Type B pancreatic cell (in vitro differentiated cells): Measurements from ENCODE around the gene CPLX1. TPM values are rescaled to one million over a fixed set of nuclear protein-coding genes. Genes with fewer than 3 reads are reported as not detected.
A peak's percentile ranks its signal among the peaks of the same experiment; 100 is the strongest.
"Not testable (repeated sequence)": the region's sequence is repeated elsewhere in the genome, so short reads cannot be mapped to it uniquely, and the experiment has no call there.

Experiments used
- DNase-seq: peaks from one replicate; pipeline ENCODE4 v3.0.0; 2021; ENCODE audit warnings: mixed read lengths; ENCODE audit not compliant: unreplicated experiment; ENCODE audit errors: extremely low spot score
- H3K27ac Mint-ChIP-seq: 2 replicates; pipeline ENCODE4 v1.8.0; 2021; ENCODE audit warnings: mild to moderate bottlenecking, mixed read lengths
- H3K27me3 Mint-ChIP-seq: 2 replicates; pipeline ENCODE4 v1.8.0; 2021; ENCODE audit warnings: mixed read lengths
- H3K36me3 Mint-ChIP-seq: 2 replicates; pipeline ENCODE4 v1.8.0; 2021; ENCODE audit warnings: mixed read lengths
- H3K4me1 Mint-ChIP-seq: one replicate; pipeline ENCODE4 v1.8.0; 2021; ENCODE audit warnings: mixed read lengths; ENCODE audit not compliant: unreplicated experiment
- H3K4me3 Mint-ChIP-seq: 2 replicates; pipeline ENCODE4 v1.8.0; 2021; ENCODE audit warnings: mild to moderate bottlenecking, mixed read lengths
- H3K9me3 Mint-ChIP-seq: 2 replicates; pipeline ENCODE4 v1.8.0; 2021; ENCODE audit warnings: mixed read lengths
- CTCF ChIP-seq: fragments of 200-600 bp; sonication (generic); conservative IDR thresholded peaks from 2 replicates; pipeline ENCODE4 v1.5.0; 2021; ENCODE audit warnings: antibody characterized with exemption, mild to moderate bottlenecking
- total RNA-seq: library from RNA; stranded (reverse); gene quantifications from 2 replicates; pipeline ENCODE4 v1.2.1, GENCODE V29; 2021; ENCODE audit warnings: low replicate concordance

CPLX1 gene
- total RNA-seq, 1 donor from 2014 or later = 5.6 TPM

- DNase-seq = no peak
- no peak for TF ChIP-seq CTCF
- peak overlapping the region; percentile 46 for H3K4me3 Mint-ChIP-seq
- H3K27me3 Mint-ChIP-seq = no peaks in the 10 kb centered on the region
- peaks cover 51% of the 10 kb centered on the region for H3K36me3 Mint-ChIP-seq
- H3K4me1 Mint-ChIP-seq = peaks cover 22% of the 10 kb centered on the region
- H3K9me3 Mint-ChIP-seq = no peaks in the 10 kb centered on the region
- H3K27ac Mint-ChIP-seq = no peak overlapping the region
Measured at GRCh38 chr4:776743-777441, 49.0 kb downstream of the CPLX1 start.

GRCh38 chr4:775485-775884 lies 50.4 kb downstream of the CPLX1 start:
- not testable (repeated sequence) for DNase-seq
- peaks cover 20% of the 10 kb centered on the region for H3K4me1 Mint-ChIP-seq

GRCh38 chr4:774419-775092 lies 51.4 kb downstream of the CPLX1 start:
- peaks cover 54% of the 10 kb centered on the region for H3K36me3 Mint-ChIP-seq
- H3K27me3 Mint-ChIP-seq, DNase-seq, H3K9me3 Mint-ChIP-seq: not testable (repeated sequence)
- H3K27ac Mint-ChIP-seq = peak overlapping the region; percentile 18
- H3K4me3 Mint-ChIP-seq = peak overlapping the region; percentile 4
- H3K4me1 Mint-ChIP-seq = peaks cover 11% of the 10 kb centered on the region

More at GRCh38 chr4:775485-775884, 50.4 kb downstream of the CPLX1 start:
- H3K36me3 Mint-ChIP-seq = peaks cover 54% of the 10 kb centered on the region
- not testable (repeated sequence) for H3K27me3 Mint-ChIP-seq, H3K27ac Mint-ChIP-seq, H3K4me3 Mint-ChIP-seq, H3K9me3 Mint-ChIP-seq

GRCh38 chr4:773214-773613 lies 52.7 kb downstream of the CPLX1 start:
- Mint-ChIP-seq H3K4me1 (peaks cover 10% of the 10 kb centered on the region), H3K36me3 (peaks cover 53% of the 10 kb centered on the region), H3K4me3 (no peak overlapping the region), H3K27me3 (no peaks in the 10 kb centered on the region), H3K9me3 (no peaks in the 10 kb centered on the region), H3K27ac (no peak overlapping the region)
- DNase-seq = no peak
- TF ChIP-seq CTCF = no peak

- no peaks in the 10 kb centered on the region for H3K27me3 Mint-ChIP-seq
- peak overlapping the region; percentile 11 for H3K27ac Mint-ChIP-seq
- H3K4me1 Mint-ChIP-seq = peaks cover 10% of the 10 kb centered on the region
- no peak overlapping the region for H3K4me3 Mint-ChIP-seq
- H3K9me3 Mint-ChIP-seq = no peaks in the 10 kb centered on the region
- no peak for TF ChIP-seq CTCF
- H3K36me3 Mint-ChIP-seq = peaks cover 49% of the 10 kb centered on the region
- no peak for DNase-seq
Measured at GRCh38 chr4:772776-773175, 53.2 kb downstream of the CPLX1 start.

- Mint-ChIP-seq H3K27ac (peak overlapping the region; percentile 55), H3K36me3 (peaks cover 51% of the 10 kb centered on the region), H3K9me3 (no peaks in the 10 kb centered on the region), H3K4me1 (peaks cover 10% of the 10 kb centered on the region), H3K27me3 (no peaks in the 10 kb centered on the region), H3K4me3 (no peak overlapping the region)
- no peak for TF ChIP-seq CTCF
- DNase-seq = no peak
Measured at GRCh38 chr4:772118-772517, 53.8 kb downstream of the CPLX1 start.
